ENCODE measurements around the gene OR5B17. TPM values are rescaled to one million over a fixed set of nuclear protein-coding genes. Genes with fewer than 3 reads are reported as not detected.
"Not testable (repeated sequence)": the region's sequence is repeated elsewhere in the genome, so short reads cannot be mapped to it uniquely, and the experiment has no call there.

The OR5B17 gene
- not detected for polyA plus RNA-seq (ENCODE audit: insufficient read length in 4 of 4)

DNA sequence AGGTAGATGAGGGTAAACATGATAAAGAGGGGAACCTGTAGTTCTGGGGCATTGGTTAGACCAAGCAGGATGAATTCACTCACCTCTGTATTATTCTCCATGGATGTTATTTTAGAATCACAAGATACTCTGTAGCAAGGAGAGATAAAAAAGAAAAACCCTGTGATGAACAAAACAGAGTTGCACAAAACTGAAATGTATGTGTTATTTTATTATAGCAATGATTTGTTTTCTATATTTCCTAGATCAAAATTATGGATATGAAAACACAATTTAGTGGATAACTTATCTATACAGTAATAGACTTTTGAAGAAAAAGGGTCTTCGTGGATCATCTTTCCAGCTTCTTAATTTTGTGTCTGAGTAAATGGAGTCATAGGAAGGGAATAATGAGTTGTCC is at the start of gene OR5B17:
TSS of gene OR5B17 (minus strand) at position 101 of the 400 bp plus-strand sequence. CDS start at position 101, 0 bp downstream.
- no peak for DNase-seq (ENCODE audit: low read depth in 4 of 4, low spot score in 2 of 4)

DNA sequence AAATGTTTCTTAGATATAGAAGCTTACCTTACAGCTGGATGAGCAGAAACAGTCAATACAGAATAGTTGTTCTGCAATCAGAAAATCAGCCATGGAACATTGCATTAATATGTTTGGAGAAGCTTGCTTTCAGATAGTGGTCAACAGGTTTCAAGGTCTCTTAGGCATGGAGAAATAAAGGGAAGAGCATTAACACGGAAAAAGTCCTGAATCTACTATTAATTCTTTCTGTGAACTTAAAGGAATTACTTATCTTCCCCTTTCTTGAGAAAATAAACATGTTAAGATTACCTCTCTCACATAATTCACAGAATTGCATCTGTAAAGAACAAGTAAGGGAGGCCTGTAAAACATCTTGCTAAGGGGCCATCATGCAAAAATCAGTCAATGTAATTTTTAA is 47.9 kb upstream of the OR5B17 start, which contains the start of gene OR5B3:
TSS of gene OR5B3 (minus strand) at position 101 of the 400 bp plus-strand sequence. CDS start 3,465 bp downstream, outside the sequence.
- DNase-seq (ENCODE audit: low read depth in 4 of 4, low spot score in 2 of 4) = no peak

DNA sequence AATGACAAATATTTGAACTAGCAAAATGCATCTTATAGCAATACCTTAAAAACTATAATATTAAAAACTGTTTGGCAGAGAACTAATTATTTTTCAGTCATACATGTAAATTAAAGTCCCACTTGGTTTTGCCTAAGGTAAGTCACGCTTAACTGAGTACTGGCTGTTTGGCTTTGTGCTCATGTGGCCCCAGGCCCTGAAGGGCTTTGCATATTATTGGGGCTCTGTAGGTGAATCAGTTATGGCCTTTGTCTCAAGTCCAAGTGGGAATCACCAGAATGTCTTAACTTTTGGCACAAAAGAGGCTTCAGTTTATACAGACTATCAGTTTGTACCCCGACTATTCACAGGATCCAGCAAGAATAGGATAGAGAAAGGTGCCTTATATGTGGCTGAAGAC is 40.8 kb upstream of the OR5B17 start:
- not testable (repeated sequence) for DNase-seq (ENCODE audit: low read depth in 4 of 4, low spot score in 2 of 4)

DNA sequence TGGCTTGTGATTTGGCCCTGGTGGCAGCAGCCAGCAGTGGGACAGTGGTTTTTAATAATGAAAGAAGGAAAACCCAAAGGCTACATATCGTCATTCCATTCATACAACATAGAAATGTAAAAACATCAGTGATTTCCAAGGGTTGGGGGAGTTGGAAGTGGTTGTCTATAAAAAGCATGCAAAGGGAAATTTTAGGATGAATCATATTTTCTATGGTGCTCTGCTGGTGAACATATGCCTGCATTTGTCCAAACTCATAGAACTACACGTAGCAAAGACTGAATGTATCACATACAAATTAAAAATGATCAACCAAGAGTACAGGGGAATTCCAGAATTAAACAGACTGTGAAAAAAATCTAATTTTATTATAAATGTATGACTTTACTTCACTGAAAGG is 36.7 kb upstream of the OR5B17 start:
- DNase-seq (ENCODE audit: low read depth in 4 of 4, low spot score in 2 of 4) = no peak

DNA sequence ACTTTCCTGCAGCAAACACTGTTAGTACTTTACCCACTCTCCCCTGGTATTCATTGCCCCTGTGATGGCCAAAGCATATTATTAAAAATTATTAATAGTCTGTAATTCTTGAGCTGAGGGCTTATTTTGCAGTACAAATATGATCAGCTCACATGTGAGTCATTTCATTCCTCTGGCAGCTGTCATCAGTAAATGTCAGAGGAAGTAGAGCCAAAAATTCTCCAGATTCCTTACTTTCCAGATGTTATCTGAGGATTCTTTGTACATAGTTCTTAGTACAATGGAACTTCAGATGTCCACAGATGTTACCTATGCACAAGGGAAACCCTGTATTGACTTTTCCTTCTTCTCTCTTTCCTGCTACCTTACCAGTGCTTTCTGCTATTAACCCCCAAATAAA is 35.3 kb upstream of the OR5B17 start:
- DNase-seq (ENCODE audit: low read depth in 4 of 4, low spot score in 2 of 4) = no peak

DNA sequence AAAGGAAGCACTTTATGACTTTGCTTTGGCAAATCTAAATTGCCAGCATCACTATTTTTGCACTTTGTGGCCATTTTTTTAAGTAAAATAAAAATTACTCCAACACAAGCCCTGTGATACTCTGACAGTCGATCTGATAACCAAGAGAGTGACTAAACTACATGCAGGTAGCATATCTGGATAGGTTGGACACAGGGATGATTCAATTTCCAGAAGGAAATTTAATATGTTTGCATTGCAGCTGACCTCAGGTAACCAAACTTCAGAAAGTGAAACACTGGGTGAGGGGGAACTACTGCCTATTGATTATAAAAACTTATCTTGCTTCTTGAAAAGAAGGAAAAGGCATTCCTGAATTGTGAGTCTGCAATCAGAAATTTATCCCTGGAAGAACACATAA is 33.9 kb upstream of the OR5B17 start:
- no peak for DNase-seq (ENCODE audit: low read depth in 4 of 4, low spot score in 2 of 4)

DNA sequence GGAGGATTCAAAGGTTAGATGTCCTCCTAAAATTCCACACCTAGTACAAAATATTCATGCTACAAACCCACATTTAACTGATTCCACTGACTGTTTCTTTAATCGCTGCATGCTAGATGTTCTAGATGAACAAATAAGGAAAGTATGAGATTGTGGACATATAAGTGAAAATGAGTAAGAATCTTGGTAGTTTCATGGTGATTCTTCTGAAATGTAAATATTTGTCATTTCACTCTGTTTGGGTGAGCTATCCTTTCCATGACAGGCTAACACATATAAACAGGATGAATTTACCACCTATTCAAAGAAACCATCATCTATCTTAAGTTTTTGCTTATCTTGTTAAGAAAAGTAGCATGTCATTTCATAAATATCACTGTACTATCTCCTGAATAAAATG is 33.0 kb upstream of the OR5B17 start:
- DNase-seq (ENCODE audit: low read depth in 4 of 4, low spot score in 2 of 4) = no peak

DNA sequence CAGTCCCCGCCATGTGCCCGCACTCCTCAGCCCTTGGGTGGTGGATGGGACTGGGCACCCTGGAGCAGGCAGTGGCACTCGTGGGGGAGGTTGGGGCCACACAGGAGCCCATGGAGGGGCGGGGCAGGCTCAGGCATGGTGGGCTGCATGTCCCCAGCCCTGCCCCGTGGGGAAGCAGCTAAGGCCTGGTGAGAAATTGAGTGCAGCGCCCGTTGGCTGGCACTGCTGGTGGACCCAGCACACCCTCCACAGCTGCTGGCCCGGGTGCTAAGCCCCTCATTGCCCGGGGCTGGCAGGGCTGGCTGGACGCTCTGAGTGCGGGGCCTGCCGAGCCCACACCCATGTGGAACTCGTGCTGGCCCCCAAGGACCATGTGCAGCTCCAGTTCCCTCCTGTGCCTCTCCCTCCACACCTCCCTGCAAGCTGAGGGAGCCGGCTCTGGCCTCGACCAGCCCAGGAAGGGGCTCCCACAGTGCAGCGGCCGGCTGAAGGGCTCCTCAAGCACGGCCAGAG is 31.7 kb upstream of the OR5B17 start:
- DNase-seq (ENCODE audit: low read depth in 4 of 4, low spot score in 2 of 4) = no peak

DNA sequence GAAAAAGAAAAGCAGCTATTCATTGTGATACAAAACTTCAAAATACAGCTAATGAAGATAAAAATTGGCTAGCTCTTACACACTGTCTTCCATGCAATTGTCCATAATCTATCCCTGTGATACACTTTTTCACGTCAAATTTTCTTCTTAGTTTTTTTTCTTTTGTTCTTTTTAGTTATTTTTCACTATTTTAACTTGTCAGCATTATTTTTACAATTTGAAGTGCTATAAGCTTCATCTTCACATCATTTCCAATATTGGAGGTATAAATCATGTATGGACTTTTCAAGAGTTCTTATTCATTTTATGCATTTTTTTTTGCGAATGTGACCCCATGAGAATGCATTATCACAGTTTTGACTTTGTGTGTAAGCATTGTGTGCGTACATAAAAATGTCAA is 4.1 kb downstream of the OR5B17 start:
- no peak for DNase-seq (ENCODE audit: low read depth in 4 of 4, low spot score in 2 of 4)

DNA sequence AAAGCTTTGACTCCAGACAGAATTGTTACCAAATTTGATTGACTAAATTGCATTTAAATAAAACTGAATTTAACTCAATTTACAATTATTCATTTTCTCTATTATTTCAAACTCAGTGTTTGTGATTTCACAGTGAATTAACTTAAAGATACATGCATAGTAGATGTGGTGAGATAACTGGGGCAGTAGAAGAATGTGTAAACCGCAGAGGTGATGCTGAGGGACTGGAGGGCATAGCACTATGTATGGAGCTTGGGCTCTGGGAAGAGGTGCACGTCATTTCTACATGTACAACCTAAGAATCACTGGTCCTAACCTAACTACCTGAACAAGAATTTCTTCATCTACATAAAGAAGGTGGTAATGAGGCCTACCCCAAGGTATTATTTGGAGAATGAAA is 13.7 kb downstream of the OR5B17 start:
- DNase-seq (ENCODE audit: low read depth in 4 of 4, low spot score in 2 of 4) = no peak

DNA sequence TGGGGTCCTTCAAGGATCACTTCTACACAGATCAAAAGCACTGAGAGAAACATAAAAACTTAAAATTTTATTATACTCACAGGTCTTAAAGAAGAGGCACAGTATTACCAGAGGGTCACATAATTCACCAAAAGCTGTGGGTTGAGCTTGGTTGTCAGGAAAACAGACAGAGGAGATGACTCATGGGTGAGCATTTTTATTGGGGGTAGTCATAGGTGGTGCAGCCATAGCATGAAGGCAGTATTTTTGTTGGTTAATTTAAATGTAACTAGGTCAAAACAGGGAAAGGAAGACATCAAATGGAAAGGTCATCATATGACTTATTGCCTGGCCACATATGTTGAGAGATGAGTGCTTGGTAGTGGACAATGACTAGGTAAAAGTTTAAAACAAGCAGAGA is 24.2 kb downstream of the OR5B17 start:
- no peak for DNase-seq (ENCODE audit: low read depth in 4 of 4, low spot score in 2 of 4)

DNA sequence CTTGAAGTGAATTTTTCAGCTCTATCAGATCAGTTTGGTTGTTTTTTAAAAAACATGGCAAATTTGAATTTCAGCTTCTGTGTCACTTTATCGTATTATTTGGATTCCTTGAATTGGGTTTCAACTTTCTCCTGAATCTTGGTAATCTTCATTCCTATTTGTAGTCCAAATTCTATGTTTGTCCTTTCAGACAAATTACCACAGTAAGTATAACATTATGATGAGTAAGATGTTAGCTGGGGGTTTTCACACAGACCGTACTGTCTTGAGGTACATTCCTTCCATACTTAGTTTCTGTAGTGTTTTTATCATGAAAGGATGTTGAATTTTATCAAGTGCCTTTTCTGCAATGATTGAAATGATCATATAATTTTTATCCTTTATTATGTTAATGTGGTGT is 28.0 kb downstream of the OR5B17 start:
- no peak for DNase-seq (ENCODE audit: low read depth in 4 of 4, low spot score in 2 of 4)

DNA sequence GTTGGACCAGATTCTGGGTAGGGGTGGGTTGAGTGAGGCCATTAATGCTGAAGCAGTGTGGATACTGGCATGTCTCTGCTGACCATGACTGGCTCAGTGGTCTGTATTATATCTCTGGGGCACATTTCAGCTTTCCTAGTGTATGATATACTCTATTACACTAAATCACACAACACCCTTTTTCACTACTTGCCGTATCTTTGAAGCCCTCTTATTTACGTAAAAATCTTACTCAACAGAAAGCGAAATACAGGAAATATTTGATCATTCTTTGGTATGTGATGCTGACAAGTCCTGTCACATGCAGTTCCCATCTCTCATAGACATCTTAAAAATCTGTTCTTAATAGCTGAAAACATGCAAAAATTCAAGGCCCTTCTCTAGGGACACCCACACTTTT is 40.3 kb downstream of the OR5B17 start:
- DNase-seq (ENCODE audit: low read depth in 4 of 4, low spot score in 2 of 4) = no peak

DNA sequence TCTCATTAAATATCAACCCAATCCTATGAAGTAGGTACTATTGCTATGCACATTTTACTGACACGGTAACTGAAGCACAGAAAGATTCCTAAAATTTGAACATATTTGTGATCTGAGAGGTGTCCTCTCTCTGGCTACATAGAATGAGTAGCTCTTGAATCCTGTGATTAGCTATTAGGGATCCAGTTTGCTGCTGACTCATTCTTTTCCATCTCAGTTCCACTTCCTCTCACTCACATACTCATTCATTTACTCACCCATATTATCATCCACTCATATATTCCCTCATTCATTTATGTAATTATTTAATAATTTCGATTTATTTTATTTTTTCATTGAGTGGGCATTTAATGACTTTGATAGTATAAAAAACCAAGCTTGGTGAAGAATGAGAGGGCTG is 42.7 kb downstream of the OR5B17 start:
- no peak for DNase-seq (ENCODE audit: low read depth in 4 of 4, low spot score in 2 of 4)

Other genes starting within 250 kb of the OR5B17 start
- not detected for gene OR9I1, start 233.5 kb downstream of the OR5B17 start, polyA plus RNA-seq (ENCODE audit: insufficient read length in 4 of 4)
- not detected for gene OR9Q2, start 170.0 kb downstream of the OR5B17 start, polyA plus RNA-seq (ENCODE audit: insufficient read length in 4 of 4)
- gene OR1S2, start 154.9 kb downstream of the OR5B17 start, polyA plus RNA-seq (ENCODE audit: insufficient read length in 4 of 4) = not detected
- not detected for gene OR1S1, start 146.3 kb downstream of the OR5B17 start, polyA plus RNA-seq (ENCODE audit: insufficient read length in 4 of 4)
- gene OR10Q1, start 130.2 kb downstream of the OR5B17 start, polyA plus RNA-seq (ENCODE audit: insufficient read length in 4 of 4) = not detected
- not detected for gene OR10W1, start 90.8 kb downstream of the OR5B17 start, polyA plus RNA-seq (ENCODE audit: insufficient read length in 4 of 4)
- not detected for gene OR5B3, start 47.8 kb upstream of the OR5B17 start, polyA plus RNA-seq (ENCODE audit: insufficient read length in 4 of 4)
- gene OR5B2, start 69.1 kb upstream of the OR5B17 start, polyA plus RNA-seq (ENCODE audit: insufficient read length in 4 of 4) = under 1 TPM in 2 of 4 donors, not detected in 2; 0.13 to 0.20 TPM
- gene OR5B12, start 83.2 kb upstream of the OR5B17 start, polyA plus RNA-seq (ENCODE audit: insufficient read length in 4 of 4) = not detected
- not detected for gene OR5B21, start 149.0 kb upstream of the OR5B17 start, polyA plus RNA-seq (ENCODE audit: insufficient read length in 4 of 4)
- gene LPXN, start 216.8 kb upstream of the OR5B17 start, polyA plus RNA-seq (ENCODE audit: insufficient read length in 4 of 4) = 10 to 100 TPM in 1 of 4 donors, 1 to 10 TPM in 3; 6.5 to 10.1 (median 9.0) TPM
- 10 to 100 TPM; 56.2 to 63.4 (median 60.3) TPM for gene ZFP91, start 220.0 kb upstream of the OR5B17 start, polyA plus RNA-seq (ENCODE audit: insufficient read length in 4 of 4)